ENCODE results near the gene HNRNPD. TPM values are rescaled to one million over a fixed set of nuclear protein-coding genes. Genes with fewer than 3 reads are reported as not detected.
"Not testable (repeated sequence)": the region's sequence is repeated elsewhere in the genome, so short reads cannot be mapped to it uniquely, and the experiment has no call there.

The HNRNPD gene
- 100 to 1,000 TPM; 405 to 406 TPM for total RNA-seq

- CTCF ChIA-PET, result interaction anchor here (0.6 to 2.1 kb wide), 7 partner anchors 12 to 89 kb away, joined by 3 to 12 read pairs (median 4); partner anchors contain the start of gene HNRNPDL
- peak within 1 kb of the TSS; percentile 96 for H3K27ac Mint-ChIP-seq
- POLR2A ChIA-PET, result interaction anchor here (0.6 to 6.1 kb wide), 10 partner anchors 10 to 936 kb away, joined by 3 to 120 read pairs (median 4); partner anchors contain the start of genes COPS4 and HNRNPDL
- ATAC-seq (peak; percentile 92), DNase-seq (peak; percentile 98)
- no peaks in the 10 kb centered on the region for H3K27me3 Mint-ChIP-seq (ENCODE audit: low read depth)
- H3K9me3 Mint-ChIP-seq (ENCODE audit: insufficient read depth), result no peaks in the 10 kb centered on the region
- peak within 1 kb of the TSS; percentile 98 for H3K4me3 Mint-ChIP-seq
- H3K36me3 Mint-ChIP-seq (ENCODE audit: low read depth), result peaks cover 65% of the 10 kb centered on the region
- peaks cover 39% of the 10 kb centered on the region for H3K4me1 Mint-ChIP-seq (ENCODE audit: low read depth)
These were observed at the start of gene HNRNPD for GRCh38 chr4:82373816-82374625. HNRNPD (minus strand) TSS chr4:82373991; CDS start chr4:82373678, 313 bp downstream.

GRCh38 chr4:82422616-82423015 is 48.8 kb upstream of the HNRNPD start:
- Mint-ChIP-seq H3K4me1 (ENCODE audit: low read depth) (peaks cover 45% of the 10 kb centered on the region), H3K27ac (no peak overlapping the region)
- CTCF ChIA-PET, result interaction anchor here (1.5 kb wide), 1 partner anchor 62 kb away, joined by 4 read pairs; no protein-coding TSS in a partner anchor

GRCh38 chr4:82421796-82422560 is 48.2 kb upstream of the HNRNPD start:
- ChIA-PET POLR2A (interaction anchor here (1.0 to 1.1 kb wide), 2 partner anchors 27 to 73 kb away, joined by 3 to 5 read pairs; no protein-coding TSS in a partner anchor), CTCF (interaction anchor here (1.5 kb wide), 1 partner anchor 62 kb away, joined by 4 read pairs; no protein-coding TSS in a partner anchor)
- H3K4me1 Mint-ChIP-seq (ENCODE audit: low read depth), result peaks cover 40% of the 10 kb centered on the region
- peaks cover 16% of the 10 kb centered on the region for H3K27me3 Mint-ChIP-seq (ENCODE audit: low read depth)
- H3K36me3 Mint-ChIP-seq (ENCODE audit: low read depth), result peaks cover 53% of the 10 kb centered on the region
- DNase-seq (no peak), ATAC-seq (peak; percentile 41)
- no peaks in the 10 kb centered on the region for H3K9me3 Mint-ChIP-seq (ENCODE audit: insufficient read depth)
- H3K27ac Mint-ChIP-seq, result no peak overlapping the region
- no peak overlapping the region for H3K4me3 Mint-ChIP-seq

More at GRCh38 chr4:82422616-82423015, 48.8 kb upstream of the HNRNPD start:
- H3K9me3 Mint-ChIP-seq (ENCODE audit: insufficient read depth), result no peaks in the 10 kb centered on the region
- POLR2A ChIA-PET, result no interaction called here
- H3K27me3 Mint-ChIP-seq (ENCODE audit: low read depth), result peaks cover 12% of the 10 kb centered on the region
- ATAC-seq (no peak), DNase-seq (no peak)
- H3K36me3 Mint-ChIP-seq (ENCODE audit: low read depth), result peaks cover 59% of the 10 kb centered on the region
- no peak overlapping the region for H3K4me3 Mint-ChIP-seq

GRCh38 chr4:82419451-82419850 is 45.7 kb upstream of the HNRNPD start:
- POLR2A ChIA-PET, result interaction anchor here (2.7 kb wide), 1 partner anchor 10 kb away, joined by 20 read pairs; the partner anchor contains the start of gene HNRNPDL
- H3K4me3 Mint-ChIP-seq, result no peak overlapping the region
- H3K27ac Mint-ChIP-seq, result no peak overlapping the region
- CTCF ChIA-PET, result interaction anchor here (1.0 to 1.7 kb wide), 2 partner anchors 9 to 45 kb away, joined by 4 to 5 read pairs; no protein-coding TSS in a partner anchor
- DNase-seq, result no peak
- no peaks in the 10 kb centered on the region for H3K9me3 Mint-ChIP-seq (ENCODE audit: insufficient read depth)
- peaks cover 27% of the 10 kb centered on the region for H3K27me3 Mint-ChIP-seq (ENCODE audit: low read depth)
- H3K36me3 Mint-ChIP-seq (ENCODE audit: low read depth), result peaks cover 28% of the 10 kb centered on the region
- ATAC-seq, result no peak
- peaks cover 26% of the 10 kb centered on the region for H3K4me1 Mint-ChIP-seq (ENCODE audit: low read depth)

GRCh38 chr4:82415922-82416365 is 42.2 kb upstream of the HNRNPD start:
- H3K9me3 Mint-ChIP-seq (ENCODE audit: insufficient read depth), result no peaks in the 10 kb centered on the region
- H3K36me3 Mint-ChIP-seq (ENCODE audit: low read depth), result no peaks in the 10 kb centered on the region
- no peak overlapping the region for H3K4me3 Mint-ChIP-seq
- peaks cover 27% of the 10 kb centered on the region for H3K27me3 Mint-ChIP-seq (ENCODE audit: low read depth)
- no peak overlapping the region for H3K27ac Mint-ChIP-seq
- DNase-seq (no peak), ATAC-seq (no peak)
- POLR2A ChIA-PET, result interaction anchor here (1.8 kb wide), 1 partner anchor 13 kb away, joined by 8 read pairs; no protein-coding TSS in a partner anchor
- peaks cover 12% of the 10 kb centered on the region for H3K4me1 Mint-ChIP-seq (ENCODE audit: low read depth)
- CTCF ChIA-PET, result interaction anchor here (1.3 kb wide), 1 partner anchor 13 kb away, joined by 4 read pairs; no protein-coding TSS in a partner anchor

- POLR2A ChIA-PET, result interaction anchor here (1.3 kb wide), 1 partner anchor 14 kb away, joined by 4 read pairs; no protein-coding TSS in a partner anchor
- peaks cover 25% of the 10 kb centered on the region for H3K27me3 Mint-ChIP-seq (ENCODE audit: low read depth)
- H3K4me1 Mint-ChIP-seq (ENCODE audit: low read depth); ATAC-seq; H3K27ac Mint-ChIP-seq; H3K9me3 Mint-ChIP-seq (ENCODE audit: insufficient read depth); H3K36me3 Mint-ChIP-seq (ENCODE audit: low read depth); H3K4me3 Mint-ChIP-seq; DNase-seq: not testable (repeated sequence)
- CTCF ChIA-PET, result interaction anchor here (1.3 kb wide), 1 partner anchor 14 kb away, joined by 4 read pairs; no protein-coding TSS in a partner anchor
These were observed 41.3 kb upstream of the HNRNPD start for GRCh38 chr4:82415061-82415460.

- Mint-ChIP-seq H3K27me3 (ENCODE audit: low read depth) (peaks cover 11% of the 10 kb centered on the region), H3K36me3 (ENCODE audit: low read depth) (no peaks in the 10 kb centered on the region), H3K4me1 (ENCODE audit: low read depth) (no peaks in the 10 kb centered on the region), H3K27ac (no peak overlapping the region), H3K4me3 (no peak overlapping the region), H3K9me3 (ENCODE audit: insufficient read depth) (no peaks in the 10 kb centered on the region)
- POLR2A ChIA-PET, result no interaction called here
- CTCF ChIA-PET, result no interaction called here
- DNase-seq (no peak), ATAC-seq (no peak)
These were observed 29.9 kb upstream of the HNRNPD start for GRCh38 chr4:82403725-82404124.

GRCh38 chr4:82402196-82402775 is 28.5 kb upstream of the HNRNPD start:
- Mint-ChIP-seq H3K27me3 (ENCODE audit: low read depth) (peaks cover 11% of the 10 kb centered on the region), H3K36me3 (ENCODE audit: low read depth) (no peaks in the 10 kb centered on the region), H3K27ac (no peak overlapping the region), H3K9me3 (ENCODE audit: insufficient read depth) (no peaks in the 10 kb centered on the region), H3K4me1 (ENCODE audit: low read depth) (no peaks in the 10 kb centered on the region), H3K4me3 (no peak overlapping the region)
- DNase-seq, result no peak
- ATAC-seq, result no peak
- POLR2A ChIA-PET, result no interaction called here
- CTCF ChIA-PET, result no interaction called here

- Mint-ChIP-seq H3K36me3 (ENCODE audit: low read depth) (no peaks in the 10 kb centered on the region), H3K4me3 (no peak overlapping the region), H3K9me3 (ENCODE audit: insufficient read depth) (no peaks in the 10 kb centered on the region), H3K27me3 (ENCODE audit: low read depth) (peaks cover 11% of the 10 kb centered on the region), H3K27ac (no peak overlapping the region), H3K4me1 (ENCODE audit: low read depth) (no peaks in the 10 kb centered on the region)
- ATAC-seq (no peak), DNase-seq (no peak)
- POLR2A ChIA-PET, result no interaction called here
- CTCF ChIA-PET, result no interaction called here
These were observed 27.8 kb upstream of the HNRNPD start for GRCh38 chr4:82401600-82401999.

GRCh38 chr4:82398263-82398662 is 24.5 kb upstream of the HNRNPD start:
- ATAC-seq (no peak), DNase-seq (no peak)
- Mint-ChIP-seq H3K27ac (no peak overlapping the region), H3K27me3 (ENCODE audit: low read depth) (peaks cover 6% of the 10 kb centered on the region), H3K4me1 (ENCODE audit: low read depth) (peaks cover 5% of the 10 kb centered on the region), H3K9me3 (ENCODE audit: insufficient read depth) (no peaks in the 10 kb centered on the region), H3K36me3 (ENCODE audit: low read depth) (no peaks in the 10 kb centered on the region), H3K4me3 (no peak overlapping the region)
- ChIA-PET POLR2A (interaction anchor here (1.2 kb wide), 1 partner anchor 26 kb away, joined by 4 read pairs; no protein-coding TSS in a partner anchor), CTCF (no interaction called here)

- H3K27me3 Mint-ChIP-seq (ENCODE audit: low read depth), result peaks cover 6% of the 10 kb centered on the region
- POLR2A ChIA-PET, result interaction anchor here (0.5 to 1.2 kb wide), 2 partner anchors 27 to 53 kb away, joined by 3 to 4 read pairs; no protein-coding TSS in a partner anchor
- ATAC-seq (no peak), DNase-seq (no peak)
- H3K9me3 Mint-ChIP-seq (ENCODE audit: insufficient read depth), result no peaks in the 10 kb centered on the region
- H3K4me1 Mint-ChIP-seq (ENCODE audit: low read depth), result peaks cover 5% of the 10 kb centered on the region
- H3K27ac Mint-ChIP-seq, result no peak overlapping the region
- no peaks in the 10 kb centered on the region for H3K36me3 Mint-ChIP-seq (ENCODE audit: low read depth)
- CTCF ChIA-PET, result interaction anchor here (0.8 to 1.4 kb wide), 2 partner anchors 26 to 41 kb away, joined by 3 read pairs; no protein-coding TSS in a partner anchor
- no peak overlapping the region for H3K4me3 Mint-ChIP-seq
These were observed 23.7 kb upstream of the HNRNPD start for GRCh38 chr4:82397527-82397926.

Measured in activated CD8-positive, alpha-beta T cell treated with anti-CD3 and anti-CD28 coated beads, Interleukin-2, amount 10 ng/mL, durations not matched to agents 7 days and 5 days (primary cell).